ENCODE results near the gene BRD9. TPM values are rescaled to one million over a fixed set of nuclear protein-coding genes. Genes with fewer than 3 reads are reported as not detected.
"Not testable (repeated sequence)": the region's sequence is repeated elsewhere in the genome, so short reads cannot be mapped to it uniquely, and the experiment has no call there.

Gene BRD9
- total RNA-seq, 3 donors from 2014 or later = 60.9 to 67.7 (median 64.6) TPM

- H3K36me3 Mint-ChIP-seq (ENCODE audit: insufficient read depth); H3K9me3 Mint-ChIP-seq; H3K4me3 Mint-ChIP-seq; DNase-seq; H3K4me1 Mint-ChIP-seq (ENCODE audit: low read depth); H3K27me3 Mint-ChIP-seq (ENCODE audit: low read depth); ATAC-seq: not testable (repeated sequence)
Observed at GRCh38 chr5:837621-838121, 54.9 kb downstream of the BRD9 start.

GRCh38 chr5:835933-836612 is 56.5 kb downstream of the BRD9 start:
- not testable (repeated sequence) for DNase-seq; H3K36me3 Mint-ChIP-seq (ENCODE audit: insufficient read depth); H3K4me1 Mint-ChIP-seq (ENCODE audit: low read depth); ATAC-seq; H3K9me3 Mint-ChIP-seq; H3K27me3 Mint-ChIP-seq (ENCODE audit: low read depth); H3K4me3 Mint-ChIP-seq

- H3K9me3 Mint-ChIP-seq; H3K4me1 Mint-ChIP-seq (ENCODE audit: low read depth); DNase-seq; H3K4me3 Mint-ChIP-seq; H3K36me3 Mint-ChIP-seq (ENCODE audit: insufficient read depth); ATAC-seq; H3K27me3 Mint-ChIP-seq (ENCODE audit: low read depth): not testable (repeated sequence)
Observed at GRCh38 chr5:834013-834412, 58.6 kb downstream of the BRD9 start.

- not testable (repeated sequence) for H3K36me3 Mint-ChIP-seq (ENCODE audit: insufficient read depth); H3K4me1 Mint-ChIP-seq (ENCODE audit: low read depth); ATAC-seq; H3K9me3 Mint-ChIP-seq; H3K27me3 Mint-ChIP-seq (ENCODE audit: low read depth); DNase-seq; H3K4me3 Mint-ChIP-seq
Observed at GRCh38 chr5:828194-828593, 64.4 kb downstream of the BRD9 start.

- not testable (repeated sequence) for H3K36me3 Mint-ChIP-seq (ENCODE audit: insufficient read depth); H3K4me3 Mint-ChIP-seq; ATAC-seq; H3K27me3 Mint-ChIP-seq (ENCODE audit: low read depth); DNase-seq; H3K9me3 Mint-ChIP-seq; H3K4me1 Mint-ChIP-seq (ENCODE audit: low read depth)
Observed at GRCh38 chr5:825544-825943, 67.1 kb downstream of the BRD9 start.

- ATAC-seq = no peak
- no peaks in the 10 kb centered on the region for H3K9me3 Mint-ChIP-seq
- no peaks in the 10 kb centered on the region for H3K4me1 Mint-ChIP-seq (ENCODE audit: low read depth)
- H3K4me3 Mint-ChIP-seq = no peak overlapping the region
- no peak for DNase-seq
- H3K27me3 Mint-ChIP-seq (ENCODE audit: low read depth) = peaks cover 14% of the 10 kb centered on the region
- H3K36me3 Mint-ChIP-seq (ENCODE audit: insufficient read depth) = peaks cover 8% of the 10 kb centered on the region
Observed at GRCh38 chr5:821504-821903, 71.1 kb downstream of the BRD9 start.

GRCh38 chr5:820245-820644 is 72.4 kb downstream of the BRD9 start:
- DNase-seq (no peak), ATAC-seq (no peak)
- Mint-ChIP-seq H3K27me3 (ENCODE audit: low read depth) (peaks cover 19% of the 10 kb centered on the region), H3K36me3 (ENCODE audit: insufficient read depth) (peaks cover 9% of the 10 kb centered on the region), H3K4me1 (ENCODE audit: low read depth) (no peaks in the 10 kb centered on the region), H3K9me3 (peaks cover 6% of the 10 kb centered on the region), H3K4me3 (no peak overlapping the region)

GRCh38 chr5:819078-819477 is 73.5 kb downstream of the BRD9 start:
- DNase-seq (no peak), ATAC-seq (no peak)
- Mint-ChIP-seq H3K9me3 (peaks cover 6% of the 10 kb centered on the region), H3K36me3 (ENCODE audit: insufficient read depth) (peaks cover 9% of the 10 kb centered on the region), H3K4me1 (ENCODE audit: low read depth) (no peaks in the 10 kb centered on the region), H3K27me3 (ENCODE audit: low read depth) (peaks cover 15% of the 10 kb centered on the region), H3K4me3 (no peak overlapping the region)

- H3K4me1 Mint-ChIP-seq (ENCODE audit: low read depth) = no peaks in the 10 kb centered on the region
- peaks cover 10% of the 10 kb centered on the region for H3K27me3 Mint-ChIP-seq (ENCODE audit: low read depth)
- peaks cover 2% of the 10 kb centered on the region for H3K36me3 Mint-ChIP-seq (ENCODE audit: insufficient read depth)
- ATAC-seq = no peak
- no peak overlapping the region for H3K4me3 Mint-ChIP-seq
- DNase-seq = no peak
- H3K9me3 Mint-ChIP-seq = peaks cover 6% of the 10 kb centered on the region
Observed at GRCh38 chr5:816176-816575, 76.4 kb downstream of the BRD9 start.

- Mint-ChIP-seq H3K36me3 (ENCODE audit: insufficient read depth) (peaks cover 2% of the 10 kb centered on the region), H3K9me3 (peaks cover 6% of the 10 kb centered on the region), H3K4me3 (no peak overlapping the region), H3K4me1 (ENCODE audit: low read depth) (no peaks in the 10 kb centered on the region), H3K27me3 (ENCODE audit: low read depth) (peaks cover 10% of the 10 kb centered on the region)
- ATAC-seq = no peak
- DNase-seq = no peak
Observed at GRCh38 chr5:815449-815848, 77.2 kb downstream of the BRD9 start.

Other genes starting within 250 kb of the BRD9 start
- gene TPPP, start 199.4 kb downstream of the BRD9 start, total RNA-seq = under 1 TPM; 0.08 to 0.19 (median 0.08) TPM
- gene ZDHHC11B, start 108.1 kb downstream of the BRD9 start, total RNA-seq = under 1 TPM; 0.21 to 0.66 (median 0.30) TPM
- gene ZDHHC11, start 41.8 kb downstream of the BRD9 start, total RNA-seq = 1 to 10 TPM; 6.0 to 7.0 (median 6.2) TPM
- 10 to 100 TPM; 11.2 to 21.5 (median 18.5) TPM for gene TRIP13, start 83 bp upstream of the BRD9 start, total RNA-seq
- under 1 TPM; 0.54 to 0.94 (median 0.58) TPM for gene NKD2, start 116.0 kb upstream of the BRD9 start, total RNA-seq
- gene SLC12A7, start 219.3 kb upstream of the BRD9 start, total RNA-seq = 10 to 100 TPM; 13.6 to 26.8 (median 18.5) TPM